ENCODE results near the gene NKD2. TPM values are rescaled to one million over a fixed set of nuclear protein-coding genes. Genes with fewer than 3 reads are reported as not detected.

NKD2 gene
- polyA plus RNA-seq, 1 donor (not counting 4 experiments of a cell fraction or from before 2014, with no cell fraction given), result not detected

DNA sequence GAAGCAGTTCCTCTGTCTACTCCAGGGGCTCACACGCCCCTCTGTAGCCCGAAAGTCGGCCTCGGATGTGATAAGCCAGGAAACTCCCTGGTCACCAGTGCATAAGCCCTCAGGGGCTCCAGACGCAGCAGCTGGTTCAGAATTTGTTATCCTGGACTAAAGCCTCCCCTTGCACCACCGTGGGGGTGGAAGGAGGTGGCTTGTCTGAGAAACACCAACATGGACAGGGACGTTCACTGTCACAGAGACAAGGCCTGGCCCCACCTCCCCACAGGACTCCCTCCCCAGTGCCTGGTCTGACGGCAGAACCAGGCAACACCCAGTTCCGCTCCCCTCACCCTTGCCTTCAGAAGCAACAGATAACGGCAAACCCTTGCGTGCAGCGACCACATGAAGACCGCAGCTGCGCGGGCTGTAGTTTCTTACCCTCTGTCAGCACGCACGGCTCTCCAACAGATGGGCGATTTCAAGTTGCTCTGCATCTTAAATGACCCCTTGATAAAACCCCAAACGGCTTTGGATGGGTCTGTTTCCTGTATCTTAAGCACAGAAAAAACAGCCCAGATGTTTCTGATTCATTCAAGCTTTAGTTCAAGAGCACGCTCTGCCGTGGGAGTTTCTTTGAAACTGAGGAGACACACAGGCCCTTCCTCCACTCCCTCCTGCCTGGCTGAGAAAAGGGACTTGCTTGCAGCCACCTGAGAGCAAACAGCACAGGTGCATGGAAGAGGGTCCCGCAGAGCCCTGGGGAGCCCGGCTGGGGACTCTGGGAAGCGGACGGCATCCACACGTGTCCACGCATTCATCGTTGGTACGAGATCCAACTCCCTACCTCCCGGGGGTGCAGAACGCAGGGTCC, 44.7 kb upstream of the NKD2 start:
- Histone ChIP-seq H3K9me1 (ENCODE audit: control insufficient read depth, extremely low read depth, insufficient read depth, low read length) (no peaks in the 10 kb centered on the region), H3K4me2 (ENCODE audit: control insufficient read depth, extremely low read depth, insufficient read depth, low read depth, low read length) (no peak overlapping the region), H3K27ac (ENCODE audit: control insufficient read depth, insufficient read depth, low read length) (no peak overlapping the region), H3K9ac (ENCODE audit: control insufficient read depth, extremely low read depth, insufficient read depth, low read length) (no peak overlapping the region), H3K4me1 (ENCODE audit: control insufficient read depth, extremely low read depth, insufficient read depth, low read length) (no peaks in the 10 kb centered on the region), H3K27me3 (ENCODE audit: control insufficient read depth, extremely low read depth, insufficient read depth, low read length) (peaks cover 19% of the 10 kb centered on the region), H3K79me2 (ENCODE audit: control insufficient read depth, insufficient read depth, low read length) (no peaks in the 10 kb centered on the region), H2AFZ (ENCODE audit: control insufficient read depth, low read length) (no peak overlapping the region), H3K4me3 (ENCODE audit: control insufficient read depth in 2 of 3, extremely low read depth in 1 of 3, insufficient read depth in 2 of 3, low read depth in 1 of 3, low read length in 3 of 3) (no peak overlapping the region), H3K36me3 (ENCODE audit: control insufficient read depth in 2 of 2, extremely low read depth in 1 of 2, insufficient read depth in 2 of 2, low read length in 2 of 2) (no peaks in the 10 kb centered on the region), H3K9me3 (ENCODE audit: control insufficient read depth, low read depth, low read length) (no peaks in the 10 kb centered on the region), H4K20me1 (ENCODE audit: control insufficient read depth, extremely low read depth, insufficient read depth, low read length) (no peaks in the 10 kb centered on the region)
- dilution Hi-C loops (cut with MboI; ENCODE audit: extremely low pct_ligation_motif_present, low sequenced_read_pairs), result no loop called here
- no peak for TF ChIP-seq EZH2 (IDR thresholded peaks at IDR 0.05; ENCODE audit: low read length)
- TF ChIP-seq, protein P1, sequence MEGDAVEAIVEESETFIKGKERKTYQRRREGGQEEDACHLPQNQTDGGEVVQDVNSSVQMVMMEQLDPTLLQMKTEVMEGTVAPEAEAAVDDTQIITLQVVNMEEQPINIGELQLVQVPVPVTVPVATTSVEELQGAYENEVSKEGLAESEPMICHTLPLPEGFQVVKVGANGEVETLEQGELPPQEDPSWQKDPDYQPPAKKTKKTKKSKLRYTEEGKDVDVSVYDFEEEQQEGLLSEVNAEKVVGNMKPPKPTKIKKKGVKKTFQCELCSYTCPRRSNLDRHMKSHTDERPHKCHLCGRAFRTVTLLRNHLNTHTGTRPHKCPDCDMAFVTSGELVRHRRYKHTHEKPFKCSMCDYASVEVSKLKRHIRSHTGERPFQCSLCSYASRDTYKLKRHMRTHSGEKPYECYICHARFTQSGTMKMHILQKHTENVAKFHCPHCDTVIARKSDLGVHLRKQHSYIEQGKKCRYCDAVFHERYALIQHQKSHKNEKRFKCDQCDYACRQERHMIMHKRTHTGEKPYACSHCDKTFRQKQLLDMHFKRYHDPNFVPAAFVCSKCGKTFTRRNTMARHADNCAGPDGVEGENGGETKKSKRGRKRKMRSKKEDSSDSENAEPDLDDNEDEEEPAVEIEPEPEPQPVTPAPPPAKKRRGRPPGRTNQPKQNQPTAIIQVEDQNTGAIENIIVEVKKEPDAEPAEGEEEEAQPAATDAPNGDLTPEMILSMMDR (optimal IDR thresholded peaks at IDR 0.05 in 1 of 3, IDR thresholded peaks at IDR 0.05 in 1 of 3, conservative IDR thresholded peaks at IDR 0.05 in 1 of 3; ENCODE audit: extremely low read depth in 1 of 3, insufficient read depth in 2 of 3, low read length in 3 of 3), result no peak
- FAIRE-seq (no peak), DNase-seq (ENCODE audit: low read depth, low spot score) (no peak)

DNA sequence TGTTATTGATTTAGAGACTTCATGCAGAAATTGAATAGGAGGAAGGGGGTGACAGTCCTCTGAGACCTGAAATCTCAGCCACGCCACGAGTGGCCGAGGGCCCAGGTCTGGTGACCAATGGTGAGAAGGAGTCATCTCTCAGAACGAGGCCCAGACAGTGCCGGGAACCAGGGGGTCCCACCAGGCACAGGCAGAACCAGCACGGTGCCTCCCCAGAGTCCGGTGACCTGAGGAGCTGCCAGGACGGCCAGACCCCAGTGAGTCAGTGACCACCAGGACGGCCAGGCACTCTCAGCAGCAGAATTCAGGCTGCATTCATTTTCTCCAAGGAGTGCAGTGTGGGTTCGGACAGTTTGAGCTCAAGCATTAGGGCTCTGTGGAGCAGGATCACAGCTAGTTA, 43.8 kb upstream of the NKD2 start:
- Histone ChIP-seq H3K79me2 (ENCODE audit: control insufficient read depth, insufficient read depth, low read length) (no peaks in the 10 kb centered on the region), H3K4me2 (ENCODE audit: control insufficient read depth, extremely low read depth, insufficient read depth, low read depth, low read length) (no peak overlapping the region), H4K20me1 (ENCODE audit: control insufficient read depth, extremely low read depth, insufficient read depth, low read length) (no peaks in the 10 kb centered on the region), H3K9me3 (ENCODE audit: control insufficient read depth, low read depth, low read length) (no peaks in the 10 kb centered on the region), H2AFZ (ENCODE audit: control insufficient read depth, low read length) (no peak overlapping the region), H3K36me3 (ENCODE audit: control insufficient read depth in 2 of 2, extremely low read depth in 1 of 2, insufficient read depth in 2 of 2, low read length in 2 of 2) (no peaks in the 10 kb centered on the region), H3K4me3 (ENCODE audit: control insufficient read depth in 2 of 3, extremely low read depth in 1 of 3, insufficient read depth in 2 of 3, low read depth in 1 of 3, low read length in 3 of 3) (no peak overlapping the region), H3K27ac (ENCODE audit: control insufficient read depth, insufficient read depth, low read length) (no peak overlapping the region), H3K4me1 (ENCODE audit: control insufficient read depth, extremely low read depth, insufficient read depth, low read length) (no peaks in the 10 kb centered on the region), H3K9me1 (ENCODE audit: control insufficient read depth, extremely low read depth, insufficient read depth, low read length) (no peaks in the 10 kb centered on the region), H3K9ac (ENCODE audit: control insufficient read depth, extremely low read depth, insufficient read depth, low read length) (no peak overlapping the region), H3K27me3 (ENCODE audit: control insufficient read depth, extremely low read depth, insufficient read depth, low read length) (peaks cover 20% of the 10 kb centered on the region)
- no peak for TF ChIP-seq EZH2 (IDR thresholded peaks at IDR 0.05; ENCODE audit: low read length)
- TF ChIP-seq, protein P1 (optimal IDR thresholded peaks at IDR 0.05 in 1 of 3, IDR thresholded peaks at IDR 0.05 in 1 of 3, conservative IDR thresholded peaks at IDR 0.05 in 1 of 3; ENCODE audit: extremely low read depth in 1 of 3, insufficient read depth in 2 of 3, low read length in 3 of 3), result no peak
- DNase-seq (ENCODE audit: low read depth, low spot score) (no peak), FAIRE-seq (no peak)
- dilution Hi-C loops (cut with MboI; ENCODE audit: extremely low pct_ligation_motif_present, low sequenced_read_pairs), result no loop called here
